ENCODE data around the gene CCZ1.
"Not testable (repeated sequence)": the region's sequence is repeated elsewhere in the genome, so short reads cannot be mapped to it uniquely, and the experiment has no call there.

The CCZ1 gene

GRCh38 chr7:5870311-5870710, 28.2 kb upstream of the CCZ1 start:
- Histone ChIP-seq H3K4me3 (ENCODE audit: extremely low read depth, insufficient read depth, low read length, poor library complexity, severe bottlenecking) (no peak overlapping the region), H3K4me1 (ENCODE audit: control insufficient read depth, insufficient read depth, low read length, poor library complexity, severe bottlenecking) (no peaks in the 10 kb centered on the region), H3K36me3 (ENCODE audit: control insufficient read depth, insufficient read depth, low read length) (no peaks in the 10 kb centered on the region), H3K27ac (ENCODE audit: low read depth, low read length, severe bottlenecking) (no peak overlapping the region), H3K9me3 (ENCODE audit: control insufficient read depth, low read length) (no peaks in the 10 kb centered on the region)
- WGBS, 2 experiments (ENCODE audit: insufficient coverage in 2 of 2), result 79 to 81% methylated on average over 2 of the region's 2 CpGs

GRCh38 chr7:5872326-5872725, 26.2 kb upstream of the CCZ1 start:
- no peak overlapping the region for H3K4me3 ChIP-seq (ENCODE audit: extremely low read depth, insufficient read depth, low read length, poor library complexity, severe bottlenecking)

GRCh38 chr7:5879591-5879990, 18.9 kb upstream of the CCZ1 start:
- H3K36me3 ChIP-seq (ENCODE audit: control insufficient read depth, insufficient read depth, low read length), result not testable (repeated sequence)

More at GRCh38 chr7:5872326-5872725, 26.2 kb upstream of the CCZ1 start:
- Histone ChIP-seq H3K36me3 (ENCODE audit: control insufficient read depth, insufficient read depth, low read length) (no peaks in the 10 kb centered on the region), H3K9me3 (ENCODE audit: control insufficient read depth, low read length) (no peaks in the 10 kb centered on the region), H3K27ac (ENCODE audit: low read depth, low read length, severe bottlenecking) (no peak overlapping the region), H3K4me1 (ENCODE audit: control insufficient read depth, insufficient read depth, low read length, poor library complexity, severe bottlenecking) (no peaks in the 10 kb centered on the region)
- 67 to 77% methylated on average over 2 to 4 of the region's 7 CpGs for WGBS, 2 experiments (ENCODE audit: insufficient coverage in 2 of 2)

GRCh38 chr7:5880106-5880505, 18.4 kb upstream of the CCZ1 start:
- H3K4me3 ChIP-seq (ENCODE audit: extremely low read depth, insufficient read depth, low read length, poor library complexity, severe bottlenecking); H3K4me1 ChIP-seq (ENCODE audit: control insufficient read depth, insufficient read depth, low read length, poor library complexity, severe bottlenecking); H3K9me3 ChIP-seq (ENCODE audit: control insufficient read depth, low read length); H3K36me3 ChIP-seq (ENCODE audit: control insufficient read depth, insufficient read depth, low read length); H3K27ac ChIP-seq (ENCODE audit: low read depth, low read length, severe bottlenecking): not testable (repeated sequence)
- 90 to 100% methylated on average over 1 to 2 of the region's 6 CpGs for WGBS, 2 experiments (ENCODE audit: insufficient coverage in 2 of 2)

More at GRCh38 chr7:5879591-5879990, 18.9 kb upstream of the CCZ1 start:
- not testable (repeated sequence) for H3K4me3 ChIP-seq (ENCODE audit: extremely low read depth, insufficient read depth, low read length, poor library complexity, severe bottlenecking); H3K9me3 ChIP-seq (ENCODE audit: control insufficient read depth, low read length); H3K4me1 ChIP-seq (ENCODE audit: control insufficient read depth, insufficient read depth, low read length, poor library complexity, severe bottlenecking); H3K27ac ChIP-seq (ENCODE audit: low read depth, low read length, severe bottlenecking)
- 94 to 100% methylated on average over 2 of the region's 3 CpGs for WGBS, 2 experiments (ENCODE audit: insufficient coverage in 2 of 2)

- H3K4me1 ChIP-seq (ENCODE audit: control insufficient read depth, insufficient read depth, low read length, poor library complexity, severe bottlenecking); H3K36me3 ChIP-seq (ENCODE audit: control insufficient read depth, insufficient read depth, low read length); H3K9me3 ChIP-seq (ENCODE audit: control insufficient read depth, low read length); H3K27ac ChIP-seq (ENCODE audit: low read depth, low read length, severe bottlenecking); H3K4me3 ChIP-seq (ENCODE audit: extremely low read depth, insufficient read depth, low read length, poor library complexity, severe bottlenecking): not testable (repeated sequence)
- WGBS, 2 experiments (ENCODE audit: insufficient coverage in 2 of 2), result 94 to 100% methylated on average over 2 of the region's 5 CpGs
Observed at GRCh38 chr7:5884431-5884830, 14.1 kb upstream of the CCZ1 start.

- H3K27ac ChIP-seq (ENCODE audit: low read depth, low read length, severe bottlenecking); H3K36me3 ChIP-seq (ENCODE audit: control insufficient read depth, insufficient read depth, low read length); H3K9me3 ChIP-seq (ENCODE audit: control insufficient read depth, low read length); H3K4me1 ChIP-seq (ENCODE audit: control insufficient read depth, insufficient read depth, low read length, poor library complexity, severe bottlenecking); H3K4me3 ChIP-seq (ENCODE audit: extremely low read depth, insufficient read depth, low read length, poor library complexity, severe bottlenecking): not testable (repeated sequence)
- 94 to 100% methylated on average over 3 to 4 of the region's 5 CpGs for WGBS, 2 experiments (ENCODE audit: insufficient coverage in 2 of 2)
Observed at GRCh38 chr7:5888021-5888420, 10.5 kb upstream of the CCZ1 start.

- H3K27ac ChIP-seq (ENCODE audit: low read depth, low read length, severe bottlenecking); H3K36me3 ChIP-seq (ENCODE audit: control insufficient read depth, insufficient read depth, low read length): not testable (repeated sequence)
- no CpG with 5 or more reads among the region's 2 CpGs for WGBS, 2 experiments (ENCODE audit: insufficient coverage in 2 of 2)
Observed at GRCh38 chr7:5890244-5890643, 8.3 kb upstream of the CCZ1 start.

GRCh38 chr7:5892498-5892897, 6.0 kb upstream of the CCZ1 start:
- no peaks in the 10 kb centered on the region for H3K4me1 ChIP-seq (ENCODE audit: control insufficient read depth, insufficient read depth, low read length, poor library complexity, severe bottlenecking)
- WGBS, 2 experiments (ENCODE audit: insufficient coverage in 2 of 2), result 88 to 100% methylated on average over 6 to 7 of the region's 9 CpGs
- no peaks in the 10 kb centered on the region for H3K36me3 ChIP-seq (ENCODE audit: control insufficient read depth, insufficient read depth, low read length)

More at GRCh38 chr7:5890244-5890643, 8.3 kb upstream of the CCZ1 start:
- not testable (repeated sequence) for H3K9me3 ChIP-seq (ENCODE audit: control insufficient read depth, low read length); H3K4me1 ChIP-seq (ENCODE audit: control insufficient read depth, insufficient read depth, low read length, poor library complexity, severe bottlenecking); H3K4me3 ChIP-seq (ENCODE audit: extremely low read depth, insufficient read depth, low read length, poor library complexity, severe bottlenecking)

GRCh38 chr7:5897369-5897919, 1.1 kb upstream of the CCZ1 start:
- H3K36me3 ChIP-seq (ENCODE audit: control insufficient read depth, insufficient read depth, low read length); H3K4me3 ChIP-seq (ENCODE audit: extremely low read depth, insufficient read depth, low read length, poor library complexity, severe bottlenecking); H3K9me3 ChIP-seq (ENCODE audit: control insufficient read depth, low read length); H3K4me1 ChIP-seq (ENCODE audit: control insufficient read depth, insufficient read depth, low read length, poor library complexity, severe bottlenecking); H3K27ac ChIP-seq (ENCODE audit: low read depth, low read length, severe bottlenecking): not testable (repeated sequence)
- WGBS, 2 experiments (ENCODE audit: insufficient coverage in 2 of 2), result 100% methylated on average over 1 of the region's 13 CpGs; no CpG with 5 or more reads in 1 of the 2 experiments

More at GRCh38 chr7:5892498-5892897, 6.0 kb upstream of the CCZ1 start:
- H3K27ac ChIP-seq (ENCODE audit: low read depth, low read length, severe bottlenecking), result no peak overlapping the region
- H3K4me3 ChIP-seq (ENCODE audit: extremely low read depth, insufficient read depth, low read length, poor library complexity, severe bottlenecking), result no peak overlapping the region
- H3K9me3 ChIP-seq (ENCODE audit: control insufficient read depth, low read length), result no peaks in the 10 kb centered on the region

GRCh38 chr7:5903002-5903401, 4.5 kb downstream of the CCZ1 start:
- H3K9me3 ChIP-seq (ENCODE audit: control insufficient read depth, low read length); H3K4me1 ChIP-seq (ENCODE audit: control insufficient read depth, insufficient read depth, low read length, poor library complexity, severe bottlenecking); H3K4me3 ChIP-seq (ENCODE audit: extremely low read depth, insufficient read depth, low read length, poor library complexity, severe bottlenecking); H3K27ac ChIP-seq (ENCODE audit: low read depth, low read length, severe bottlenecking): not testable (repeated sequence)
- peaks cover 12% of the 10 kb centered on the region for H3K36me3 ChIP-seq (ENCODE audit: control insufficient read depth, insufficient read depth, low read length)
- WGBS, 2 experiments (ENCODE audit: insufficient coverage in 2 of 2), result 92% methylated on average over 3 of the region's 6 CpGs; no CpG with 5 or more reads in 1 of the 2 experiments

- H3K36me3 ChIP-seq (ENCODE audit: control insufficient read depth, insufficient read depth, low read length), result peaks cover 12% of the 10 kb centered on the region
- WGBS, 2 experiments (ENCODE audit: insufficient coverage in 2 of 2), result no CpG with 5 or more reads among the region's 5 CpGs
- not testable (repeated sequence) for H3K9me3 ChIP-seq (ENCODE audit: control insufficient read depth, low read length); H3K4me3 ChIP-seq (ENCODE audit: extremely low read depth, insufficient read depth, low read length, poor library complexity, severe bottlenecking); H3K4me1 ChIP-seq (ENCODE audit: control insufficient read depth, insufficient read depth, low read length, poor library complexity, severe bottlenecking); H3K27ac ChIP-seq (ENCODE audit: low read depth, low read length, severe bottlenecking)
Observed at GRCh38 chr7:5904726-5905125, 6.2 kb downstream of the CCZ1 start.
